Astrocyte (in vitro differentiated cells and primary cell): ENCODE measurements around the gene SNRNP70. TPM values are rescaled to one million over a fixed set of nuclear protein-coding genes. Genes with fewer than 3 reads are reported as not detected.
A peak's percentile ranks its signal among the peaks of the same experiment; 100 is the strongest.
"Not testable (repeated sequence)": the region's sequence is repeated elsewhere in the genome, so short reads cannot be mapped to it uniquely, and the experiment has no call there.

Experiments used
- DNase-seq: peaks from one replicate; pipeline ENCODE4 v3.0.0-alpha.2; 2010; ENCODE audit warnings: low read depth
- FAIRE-seq: peaks from 2 replicates; lab custom pipeline; 2011; peaks lifted over from hg19 to GRCh38; lab: Jason Lieb, UNC
- H2AFZ ChIP-seq: 2 replicates; pipeline ENCODE4 v1.6.0; 2012; ENCODE audit warnings: low read depth, low read length, inconsistent platforms
- H3K27ac ChIP-seq: 2 replicates; pipeline ENCODE4 v1.5.1; 2011; ENCODE audit warnings: low read depth, low read length, inconsistent platforms
- H3K27me3 ChIP-seq: 2 replicates; pipeline ENCODE4 v1.6.0; 2011; ENCODE audit warnings: low read length, inconsistent platforms; ENCODE audit not compliant: insufficient read depth
- H3K36me3 ChIP-seq: 2 replicates; pipeline ENCODE4 v1.5.1; 2011; ENCODE audit warnings: low read length, inconsistent platforms; ENCODE audit not compliant: insufficient read depth
- H3K4me1 ChIP-seq: 2 replicates; pipeline ENCODE4 v1.5.1; 2011; ENCODE audit warnings: low read length, inconsistent platforms; ENCODE audit not compliant: insufficient read depth
- H3K4me2 ChIP-seq: 2 replicates; pipeline ENCODE4 v1.6.0; 2012; ENCODE audit warnings: low read length, inconsistent platforms
- H3K4me3 ChIP-seq: 2 replicates; pipeline ENCODE4 v1.5.1; 2011; ENCODE audit warnings: low read depth, mild to moderate bottlenecking, low read length, inconsistent platforms; ENCODE audit not compliant: insufficient read depth
- H3K79me2 ChIP-seq: 2 replicates; pipeline ENCODE4 v1.6.0; 2012; ENCODE audit warnings: mild to moderate bottlenecking, low read length, inconsistent platforms; ENCODE audit not compliant: insufficient read depth
- H3K9ac ChIP-seq: 2 replicates; pipeline ENCODE4 v1.6.0; 2012; ENCODE audit warnings: mild to moderate bottlenecking, low read length, inconsistent platforms
- H3K9me3 ChIP-seq: 2 replicates; pipeline ENCODE4 v1.5.1; 2012; ENCODE audit warnings: low read depth, mild to moderate bottlenecking, low read length, inconsistent platforms; ENCODE audit not compliant: insufficient read depth
- H4K20me1 ChIP-seq: 2 replicates; pipeline ENCODE4 v1.6.0; 2012; ENCODE audit warnings: low read length, inconsistent platforms; ENCODE audit not compliant: insufficient read depth
- H3K27ac Mint-ChIP-seq: one replicate; pipeline ENCODE4 v1.8.0; 2021; ENCODE audit warnings: mild to moderate bottlenecking, mixed read lengths; ENCODE audit not compliant: unreplicated experiment
- H3K27me3 Mint-ChIP-seq: one replicate; pipeline ENCODE4 v1.8.0; 2021; ENCODE audit warnings: low read depth, mixed read lengths; ENCODE audit not compliant: unreplicated experiment
- H3K36me3 Mint-ChIP-seq: one replicate; pipeline ENCODE4 v1.8.0; 2021; ENCODE audit warnings: low read depth, mixed read lengths; ENCODE audit not compliant: unreplicated experiment
- H3K4me1 Mint-ChIP-seq: one replicate; pipeline ENCODE4 v1.8.0; 2021; ENCODE audit warnings: low read depth, mixed read lengths; ENCODE audit not compliant: unreplicated experiment
- H3K4me3 Mint-ChIP-seq: one replicate; pipeline ENCODE4 v1.8.0; 2021; ENCODE audit warnings: mild to moderate bottlenecking, moderate library complexity, mixed read lengths; ENCODE audit not compliant: unreplicated experiment
- H3K9me3 Mint-ChIP-seq: one replicate; pipeline ENCODE4 v1.8.0; 2021; ENCODE audit warnings: mild to moderate bottlenecking, mixed read lengths; ENCODE audit not compliant: unreplicated experiment
- CTCF ChIP-seq: IDR thresholded peaks from 2 replicates; pipeline ENCODE4 v1.5.1; 2011; ENCODE audit warnings: low read depth, mild to moderate bottlenecking, inconsistent platforms, low read length, moderate library complexity; ENCODE audit not compliant: insufficient read depth
- EZH2 ChIP-seq: IDR thresholded peaks from 2 replicates; pipeline ENCODE4 v1.6.1; 2012; ENCODE audit warnings: mild to moderate bottlenecking, low read length, inconsistent platforms; ENCODE audit not compliant: insufficient read depth
- total RNA-seq: library from RNA; stranded (reverse); gene quantifications from 2 replicates; pipeline ENCODE4 v1.2.1, GENCODE V29; 2021

SNRNP70 gene
- total RNA-seq, 1 donor from 2014 or later: 177 TPM

GRCh38 chr19:49073514-49074378 is 11.5 kb upstream of the SNRNP70 start:
- no peaks in the 10 kb centered on the region for H3K4me1 Mint-ChIP-seq
- no peak overlapping the region for H3K4me3 Mint-ChIP-seq
- peaks cover 8% of the 10 kb centered on the region for H3K9me3 ChIP-seq
- FAIRE-seq (no peak), DNase-seq (no peak)
- TF ChIP-seq CTCF: peak; percentile 22
- no peak for TF ChIP-seq EZH2
- peaks cover 15% of the 10 kb centered on the region for H3K27me3 Mint-ChIP-seq
- H3K27ac ChIP-seq: no peak overlapping the region
- no peak overlapping the region for H3K9ac ChIP-seq
- H3K79me2 ChIP-seq: no peaks in the 10 kb centered on the region
- H3K4me2 ChIP-seq: no peak overlapping the region
- H2AFZ ChIP-seq: no peak overlapping the region
- no peak overlapping the region for H3K27ac Mint-ChIP-seq
- no peaks in the 10 kb centered on the region for H3K36me3 ChIP-seq
- H3K9me3 Mint-ChIP-seq: peaks cover 24% of the 10 kb centered on the region
- H4K20me1 ChIP-seq: no peaks in the 10 kb centered on the region
- H3K27me3 ChIP-seq: peaks cover 2% of the 10 kb centered on the region
- H3K4me1 ChIP-seq: peaks cover 8% of the 10 kb centered on the region
- H3K36me3 Mint-ChIP-seq: peaks cover 25% of the 10 kb centered on the region
- no peak overlapping the region for H3K4me3 ChIP-seq

GRCh38 chr19:49074869-49075268 is 10.4 kb upstream of the SNRNP70 start:
- Mint-ChIP-seq H3K36me3 (peaks cover 17% of the 10 kb centered on the region), H3K27me3 (peaks cover 15% of the 10 kb centered on the region), H3K9me3 (peaks cover 17% of the 10 kb centered on the region)
- H3K36me3 ChIP-seq, H3K79me2 ChIP-seq, H3K27ac ChIP-seq, H3K4me3 Mint-ChIP-seq, H3K4me1 ChIP-seq, H3K4me3 ChIP-seq, H3K9me3 ChIP-seq, H3K27me3 ChIP-seq, H3K27ac Mint-ChIP-seq, H3K9ac ChIP-seq, H3K4me1 Mint-ChIP-seq, H4K20me1 ChIP-seq, FAIRE-seq, H3K4me2 ChIP-seq, H2AFZ ChIP-seq: not testable (repeated sequence)
- peak; percentile 41 for TF ChIP-seq CTCF
- peak; percentile 46 for DNase-seq

- Mint-ChIP-seq H3K27ac (no peak overlapping the region), H3K4me3 (no peak overlapping the region), H3K36me3 (no peaks in the 10 kb centered on the region), H3K27me3 (peaks cover 5% of the 10 kb centered on the region), H3K9me3 (peaks cover under 1% of the 10 kb centered on the region), H3K4me1 (no peaks in the 10 kb centered on the region)
- Histone ChIP-seq H3K9ac (no peak overlapping the region), H3K27me3 (no peaks in the 10 kb centered on the region), H3K4me2 (no peak overlapping the region), H3K27ac (no peak overlapping the region), H2AFZ (no peak overlapping the region), H3K36me3 (no peaks in the 10 kb centered on the region), H3K4me3 (no peak overlapping the region), H3K9me3 (peaks cover 3% of the 10 kb centered on the region), H3K79me2 (peaks cover 2% of the 10 kb centered on the region), H3K4me1 (peaks cover 4% of the 10 kb centered on the region), H4K20me1 (no peaks in the 10 kb centered on the region)
- TF ChIP-seq EZH2 (no peak), CTCF (no peak)
- no peak for FAIRE-seq
- no peak for DNase-seq
Observed at GRCh38 chr19:49080392-49080791, 4.9 kb upstream of the SNRNP70 start.
